IPS-18a (cell line): ENCODE measurements around the gene RPS29.

ENCODE experiments used
- H3K27ac ChIP-seq: one replicate; pipeline ENCODE4 v1.5.1; 2013; ENCODE audit warnings: low read length
- H3K27me3 ChIP-seq: one replicate; pipeline ENCODE4 v1.6.1; 2013; ENCODE audit warnings: mild to moderate bottlenecking, low read length; ENCODE audit not compliant: control insufficient read depth, insufficient read depth
- H3K36me3 ChIP-seq: one replicate; pipeline ENCODE4 v1.6.1; 2013; ENCODE audit warnings: low read depth, low read length; ENCODE audit not compliant: control insufficient read depth
- H3K4me1 ChIP-seq: one replicate; pipeline ENCODE4 v1.6.1; 2013; ENCODE audit warnings: low read depth, low read length; ENCODE audit not compliant: control insufficient read depth
- H3K4me3 ChIP-seq: one replicate; pipeline ENCODE4 v1.5.1; 2013; ENCODE audit warnings: low read length
- H3K9ac ChIP-seq: one replicate; pipeline ENCODE4 v1.6.1; 2013; ENCODE audit warnings: mild to moderate bottlenecking, low read length, moderate library complexity
- H3K9me3 ChIP-seq: one replicate; pipeline ENCODE4 v1.6.1; 2013; ENCODE audit warnings: low read depth, low read length; ENCODE audit not compliant: control insufficient read depth

The RPS29 gene

GRCh38 chr14:49541049-49541448 lies 45.1 kb downstream of the RPS29 start:
- peaks cover 8% of the 10 kb centered on the region for H3K9me3 ChIP-seq
- no peak overlapping the region for H3K27ac ChIP-seq
- H3K4me1 ChIP-seq: no peaks in the 10 kb centered on the region
- no peaks in the 10 kb centered on the region for H3K27me3 ChIP-seq
- no peaks in the 10 kb centered on the region for H3K36me3 ChIP-seq
- no peak overlapping the region for H3K9ac ChIP-seq
- H3K4me3 ChIP-seq: no peak overlapping the region

GRCh38 chr14:49538852-49539251 lies 47.3 kb downstream of the RPS29 start:
- H3K36me3 ChIP-seq: no peaks in the 10 kb centered on the region
- no peak overlapping the region for H3K9ac ChIP-seq
- no peak overlapping the region for H3K4me3 ChIP-seq
- H3K4me1 ChIP-seq: no peaks in the 10 kb centered on the region
- H3K27me3 ChIP-seq: no peaks in the 10 kb centered on the region
- peaks cover 8% of the 10 kb centered on the region for H3K9me3 ChIP-seq
- no peak overlapping the region for H3K27ac ChIP-seq
